Left lobe of liver (tissue), 2 donors: ENCODE results near the gene COQ8A. TPM values are rescaled to one million over a fixed set of nuclear protein-coding genes. Genes with fewer than 3 reads are reported as not detected.
A peak's percentile ranks its signal among the peaks of the same experiment; 100 is the strongest.
"Not testable (repeated sequence)": the region's sequence is repeated elsewhere in the genome, so short reads cannot be mapped to it uniquely, and the experiment has no call there.

Source experiments
- ATAC-seq: fragments of 200-7000 bp; cut with Tn5 transposase; one replicate; pipeline ENCODE4 v1.9.1; 2020; ENCODE audit warnings: mild to moderate bottlenecking, moderate library complexity
- DNase-seq: peaks from one replicate; pipeline ENCODE4 v3.0.0-alpha.2; 2020; ENCODE audit warnings: low spot score
- total RNA-seq: library from RNA; stranded (reverse); gene quantifications from one replicate; pipeline ENCODE4 v1.2.1, GENCODE V29; 2021
- donor health status: DM: no; HTN: no; CAD: no; lungs with moderate emphysema.
- donor health status: DM: no; HTN: yes; CAD: no.

Gene COQ8A
- total RNA-seq, 1 donor from 2014 or later, result 87.3 TPM

DNA sequence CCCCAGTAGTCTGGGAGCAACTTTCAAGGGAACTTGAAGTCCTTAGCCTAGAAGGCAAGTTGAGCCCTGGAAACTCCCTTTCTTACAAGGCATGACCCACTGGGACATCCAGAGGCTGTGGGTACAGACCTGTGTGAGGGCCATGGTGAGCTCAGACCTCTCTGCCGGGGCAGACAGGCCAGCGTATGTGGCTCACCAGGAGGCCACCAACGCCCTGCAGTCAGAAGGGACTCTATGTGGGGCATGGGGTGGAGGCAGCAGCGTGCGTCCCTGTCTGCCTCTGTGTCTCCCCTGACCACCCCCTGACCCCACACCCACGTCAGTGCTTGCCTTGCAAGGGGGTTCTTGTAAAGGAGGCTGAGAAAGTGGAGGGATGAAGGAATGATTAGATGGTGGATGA lies 10.8 kb downstream of the COQ8A start:
- ATAC-seq (no peak), DNase-seq (no peak)

DNA sequence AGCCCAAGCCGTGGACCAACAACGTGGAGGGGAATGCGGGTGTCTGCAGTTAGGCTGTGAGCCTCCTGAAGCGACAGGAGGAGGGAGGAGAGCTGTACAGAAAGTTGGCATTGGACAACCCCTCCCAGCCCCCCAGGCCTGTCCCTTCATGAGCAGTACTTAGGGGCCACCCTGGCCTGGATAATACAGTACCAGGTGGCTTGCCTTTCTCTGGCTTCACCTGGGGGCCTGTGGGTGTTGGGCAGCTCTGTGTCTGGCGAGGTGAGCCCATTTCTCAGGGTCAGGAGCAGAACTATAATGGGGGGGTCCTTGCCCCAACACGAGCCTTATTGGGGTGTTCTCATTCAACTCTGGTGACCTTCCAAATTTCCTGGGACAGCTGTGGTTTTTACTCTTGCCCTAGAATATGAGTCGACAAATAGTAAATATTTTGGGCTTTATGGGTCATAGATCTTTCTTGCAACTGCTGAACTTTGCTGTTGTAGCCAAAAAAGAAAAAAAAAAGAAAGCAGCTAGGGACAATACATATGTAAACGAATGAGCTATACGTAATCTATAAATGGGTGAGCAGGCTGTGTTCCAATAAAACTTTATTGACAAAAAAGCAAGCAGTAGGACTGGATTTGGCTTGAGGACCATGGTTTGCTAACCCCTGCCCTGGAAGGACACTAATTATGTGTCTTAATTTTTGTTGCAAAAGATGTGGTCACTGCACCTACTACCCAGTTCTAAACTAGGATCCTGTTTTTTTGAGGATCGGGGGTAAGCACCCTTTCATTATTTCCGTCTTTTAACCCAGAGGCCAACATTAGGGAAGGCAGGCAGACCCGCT lies 11.4 kb downstream of the COQ8A start:
- ATAC-seq, result no peak
- peak; percentile 23 for DNase-seq

DNA sequence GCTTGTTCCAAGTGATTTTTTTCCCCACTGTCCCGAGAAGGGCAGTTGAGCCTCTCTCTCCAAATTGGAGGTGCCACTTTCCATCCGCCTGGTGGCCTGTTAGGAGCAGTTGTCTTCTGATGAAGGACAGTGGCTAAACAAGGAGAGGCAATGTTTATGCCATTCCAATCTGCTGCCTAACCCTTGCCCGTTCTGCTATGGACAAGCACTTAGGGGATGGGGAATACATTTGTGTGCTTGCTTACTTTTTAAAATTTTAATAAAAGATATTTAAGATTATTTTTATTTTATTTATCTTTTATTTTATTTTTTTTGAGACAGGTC lies 12.0 kb downstream of the COQ8A start:
- DNase-seq (peak; percentile 10), ATAC-seq (no peak)

DNA sequence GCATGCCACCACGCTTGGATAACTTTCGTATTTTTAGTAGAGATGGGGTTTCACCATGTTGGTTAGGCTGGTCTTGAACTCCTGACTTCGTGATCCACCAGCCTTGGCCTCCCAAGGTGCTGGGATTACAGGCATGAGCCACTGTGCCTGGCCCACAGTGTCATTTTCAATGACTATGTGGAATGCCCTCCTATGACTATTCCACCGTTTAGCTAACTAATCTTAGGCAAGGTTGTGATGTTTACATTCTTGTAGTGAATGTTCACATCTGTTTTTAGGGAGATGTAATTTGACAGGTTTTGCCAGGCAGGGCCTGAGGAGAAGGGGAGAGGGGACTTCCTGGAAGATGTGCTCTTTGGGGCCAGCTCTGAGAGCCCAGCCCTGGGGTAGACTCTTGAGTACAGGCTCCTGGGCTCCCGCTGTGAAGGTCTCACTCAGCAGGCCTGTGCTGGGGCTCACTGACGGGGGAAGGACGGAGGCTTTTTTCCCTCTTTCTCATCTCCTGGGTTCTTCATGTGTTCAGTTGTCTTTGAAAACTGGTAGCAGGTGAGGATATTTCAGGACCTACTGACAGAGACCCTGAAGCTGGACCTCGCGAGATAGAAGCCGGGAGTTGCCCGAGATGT lies 13.2 kb downstream of the COQ8A start:
- DNase-seq, result peak; percentile 15

GRCh38 chr1:226954337-226954736 lies 14.2 kb downstream of the COQ8A start:
- DNase-seq (peak; percentile 27), ATAC-seq (no peak)

More for the DNA sequence above, 13.2 kb downstream of the COQ8A start:
- ATAC-seq, result no peak

DNA sequence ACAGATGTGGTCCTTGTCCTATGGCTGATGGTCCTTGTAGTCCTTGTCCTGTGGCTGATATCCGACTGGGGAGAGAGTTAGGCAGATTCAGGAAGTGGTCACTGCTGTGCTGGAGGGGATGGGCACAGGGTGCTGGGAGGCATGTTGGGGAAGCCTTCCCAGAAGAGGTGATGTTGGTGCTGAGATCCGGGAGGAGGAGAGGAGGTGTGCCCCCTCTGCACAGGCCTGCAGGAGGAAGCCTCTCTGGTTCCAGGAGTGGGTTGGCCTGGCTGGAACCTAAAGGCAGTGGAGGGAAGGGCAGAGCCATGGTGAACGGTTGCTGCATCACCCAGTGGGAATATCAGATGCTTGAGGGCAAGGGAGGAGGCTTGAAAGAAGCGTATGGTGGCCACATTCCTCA lies 14.7 kb downstream of the COQ8A start:
- DNase-seq (no peak), ATAC-seq (no peak)

- ATAC-seq, DNase-seq: not testable (repeated sequence)
Observed at GRCh38 chr1:226955857-226956256, 15.8 kb downstream of the COQ8A start.

GRCh38 chr1:226956942-226957713 lies 17.0 kb downstream of the COQ8A start:
- DNase-seq (no peak), ATAC-seq (peak; percentile 7)

DNA sequence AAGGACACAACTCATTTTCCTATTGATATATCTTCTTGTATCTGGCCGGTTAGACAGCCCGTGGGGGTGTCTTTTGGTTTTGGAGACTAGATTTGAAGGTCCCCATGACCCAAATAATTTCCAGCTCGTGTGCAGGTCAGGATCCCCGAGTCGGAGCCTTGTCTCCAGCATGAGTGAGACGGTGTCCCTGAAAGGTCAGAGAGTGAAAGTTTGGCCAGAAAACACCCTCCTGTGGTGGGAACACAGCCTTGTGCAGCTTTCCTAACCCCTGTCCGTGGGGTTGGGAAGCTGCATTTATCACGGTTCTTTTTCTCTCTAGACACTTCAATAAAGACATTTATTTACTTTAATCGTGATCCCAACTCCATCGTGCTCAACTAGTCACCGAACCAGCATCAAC lies 17.6 kb downstream of the COQ8A start:
- DNase-seq (no peak), ATAC-seq (peak; percentile 40)

GRCh38 chr1:226958300-226958699 lies 18.2 kb downstream of the COQ8A start:
- peak; percentile 74 for ATAC-seq
- no peak for DNase-seq

GRCh38 chr1:226960256-226960655 lies 20.2 kb downstream of the COQ8A start:
- ATAC-seq, result no peak
- DNase-seq, result no peak

- ATAC-seq (no peak), DNase-seq (no peak)
Observed at GRCh38 chr1:226960944-226961765, 21.1 kb downstream of the COQ8A start.

DNA sequence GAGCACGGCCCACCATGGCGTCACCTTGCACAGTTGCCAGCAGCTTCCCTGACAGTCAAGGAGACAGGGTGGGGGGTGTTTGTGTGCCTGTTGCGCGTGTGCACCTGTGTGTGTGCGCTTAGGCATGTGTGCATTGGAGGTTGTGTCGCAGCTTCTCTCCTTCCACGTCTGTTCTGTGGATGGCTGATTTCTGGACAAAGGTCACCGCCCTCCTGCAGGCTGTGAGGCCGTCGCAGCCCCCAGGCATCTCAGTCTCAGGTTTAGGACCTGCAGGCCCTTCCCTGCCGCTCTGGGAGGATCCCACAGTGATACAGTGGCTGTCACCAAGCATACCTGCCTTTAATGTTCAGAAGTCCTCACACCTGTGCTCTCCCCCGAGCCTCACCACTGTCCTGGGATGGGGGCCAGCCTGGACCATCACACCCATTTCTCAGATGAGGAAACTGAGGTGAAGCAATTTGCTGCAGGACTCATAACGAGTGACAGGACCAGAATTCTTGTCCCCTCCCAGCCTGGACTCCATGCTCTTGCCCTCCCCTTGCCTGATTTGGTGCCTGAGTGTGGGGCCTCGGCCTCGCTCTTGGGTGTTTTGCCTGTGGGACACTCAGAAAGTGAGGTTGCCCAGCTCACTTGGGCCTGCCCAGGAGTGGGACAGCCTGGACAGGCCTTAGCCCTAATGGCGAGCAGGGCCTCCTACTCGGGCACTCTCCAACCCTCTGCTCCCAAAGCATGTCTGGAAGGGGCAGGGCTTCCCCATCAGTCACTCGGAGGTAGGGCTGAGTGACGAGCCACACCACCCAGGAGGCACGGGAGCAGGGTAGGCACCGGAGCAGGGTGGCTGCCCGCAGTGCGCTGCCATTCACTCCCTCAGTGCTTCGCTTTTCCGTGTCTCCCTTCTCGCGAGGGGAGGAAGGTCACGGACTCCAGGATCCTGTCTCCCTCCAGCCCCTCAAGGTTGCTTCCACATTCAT lies 22.6 kb downstream of the COQ8A start:
- no peak for ATAC-seq
- no peak for DNase-seq

GRCh38 chr1:226964068-226964425 lies 24.0 kb downstream of the COQ8A start:
- DNase-seq, result no peak
- ATAC-seq, result peak; percentile 11

- ATAC-seq (peak; percentile 91), DNase-seq (peak; percentile 74)
Observed at GRCh38 chr1:226964611-226965486, 24.8 kb downstream of the COQ8A start.

- ATAC-seq, result no peak
- no peak for DNase-seq
Observed at GRCh38 chr1:226965581-226966440, 25.7 kb downstream of the COQ8A start.

DNA sequence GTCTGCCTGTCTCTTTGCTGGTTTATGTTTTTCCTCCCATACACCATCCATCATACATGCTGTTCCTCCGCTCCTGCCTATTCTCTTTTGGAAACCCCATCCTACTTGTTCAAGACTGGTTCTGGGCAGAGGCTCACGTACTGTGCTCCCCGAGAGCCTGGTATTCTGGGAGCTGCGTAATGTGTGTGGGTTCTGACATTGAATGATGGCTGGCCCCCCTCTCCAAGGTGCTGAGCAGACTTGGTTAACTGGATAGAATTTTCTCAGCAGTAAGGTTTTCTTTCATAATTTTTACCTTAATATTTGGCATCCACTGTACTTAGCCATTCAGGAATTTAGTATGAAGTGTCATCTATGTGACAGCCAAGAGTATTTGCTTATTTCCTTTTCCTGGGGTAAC lies 26.6 kb downstream of the COQ8A start:
- DNase-seq (no peak), ATAC-seq (no peak)

DNA sequence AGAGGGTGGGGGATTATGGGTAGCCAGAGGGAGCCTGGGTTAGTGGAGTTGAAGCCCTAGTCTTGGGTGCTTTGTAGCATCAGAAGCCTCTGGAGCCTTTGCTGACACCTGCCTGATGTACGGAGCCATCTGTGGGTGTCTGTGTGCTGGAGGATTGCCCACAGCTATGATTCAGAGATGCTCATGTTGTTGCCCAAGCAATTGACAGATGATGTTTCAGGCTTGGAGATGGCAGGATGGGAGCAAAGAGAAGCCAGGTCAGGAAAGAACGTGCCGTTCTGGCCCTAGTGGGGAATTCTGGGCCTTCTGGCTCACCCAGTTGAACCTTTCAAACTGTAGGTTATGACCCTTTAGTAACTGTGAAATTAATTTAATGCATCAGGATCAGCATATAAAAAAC lies 27.6 kb downstream of the COQ8A start:
- ATAC-seq, result peak; percentile 41
- DNase-seq, result peak; percentile 61
